ENCODE data around the gene PPM1B.
"Not testable (repeated sequence)": the region's sequence is repeated elsewhere in the genome, so short reads cannot be mapped to it uniquely, and the experiment has no call there.

Gene PPM1B

GRCh38 chr2:44164617-44165016 lies 4.1 kb upstream of the PPM1B start:
- DNase-seq, result no peak

GRCh38 chr2:44166096-44166495 lies 2.6 kb upstream of the PPM1B start:
- no peak for DNase-seq

GRCh38 chr2:44167311-44167907 lies 1.3 kb upstream of the PPM1B start:
- DNase-seq, result no peak

- peak; percentile 100 for DNase-seq
These were observed 581 bp upstream of the PPM1B start for GRCh38 chr2:44167908-44168680.

- no peak for DNase-seq
These were observed 652 bp downstream of the PPM1B start for GRCh38 chr2:44169155-44169898.

- no peak for DNase-seq
These were observed 1.6 kb downstream of the PPM1B start for GRCh38 chr2:44170311-44170717.

GRCh38 chr2:44171018-44171417 lies 2.3 kb downstream of the PPM1B start:
- DNase-seq, result peak; percentile 35

GRCh38 chr2:44171442-44171841 lies 2.8 kb downstream of the PPM1B start:
- DNase-seq, result not testable (repeated sequence)

GRCh38 chr2:44172576-44172975 lies 3.9 kb downstream of the PPM1B start:
- DNase-seq, result no peak

- no peak for DNase-seq
These were observed 10.3 kb downstream of the PPM1B start for GRCh38 chr2:44178950-44179349.

- DNase-seq, result no peak
These were observed 13.0 kb downstream of the PPM1B start for GRCh38 chr2:44181648-44182047.

GRCh38 chr2:44184106-44184505 lies 15.4 kb downstream of the PPM1B start:
- no peak for DNase-seq

- no peak for DNase-seq
These were observed 18.1 kb downstream of the PPM1B start for GRCh38 chr2:44186810-44187209.

- DNase-seq, result no peak
These were observed 18.6 kb downstream of the PPM1B start for GRCh38 chr2:44187251-44187650.

GRCh38 chr2:44188696-44189095 lies 20.0 kb downstream of the PPM1B start:
- no peak for DNase-seq

- no peak for DNase-seq
These were observed 20.4 kb downstream of the PPM1B start for GRCh38 chr2:44189104-44189503.

- DNase-seq, result no peak
These were observed 21.9 kb downstream of the PPM1B start for GRCh38 chr2:44190526-44190925.

GRCh38 chr2:44191739-44192138 lies 23.1 kb downstream of the PPM1B start:
- no peak for DNase-seq

- DNase-seq, result no peak
These were observed 24.0 kb downstream of the PPM1B start for GRCh38 chr2:44192646-44193045.

- no peak for DNase-seq
These were observed 27.0 kb downstream of the PPM1B start for GRCh38 chr2:44195714-44196113.

GRCh38 chr2:44197816-44198215 lies 29.1 kb downstream of the PPM1B start:
- DNase-seq, result no peak

GRCh38 chr2:44200011-44200410 lies 31.3 kb downstream of the PPM1B start:
- no peak for DNase-seq

- DNase-seq, result no peak
These were observed 32.1 kb downstream of the PPM1B start for GRCh38 chr2:44200759-44201158.

- no peak for DNase-seq
These were observed 33.0 kb downstream of the PPM1B start for GRCh38 chr2:44201648-44202165.

Measured in NCI-H226 (cell line).